Large intestine (tissue), 3 donors: Measurements from ENCODE around the gene NCAPH2. TPM values are rescaled to one million over a fixed set of nuclear protein-coding genes. Genes with fewer than 3 reads are reported as not detected.
"Not testable (repeated sequence)": the region's sequence is repeated elsewhere in the genome, so short reads cannot be mapped to it uniquely, and the experiment has no call there.

ENCODE experiments used
- DNase-seq, 2 donors: peaks; one replicate each; pipeline versions ENCODE4 v3.0.0 to v3.0.0-alpha.2; 2013
- H3K27ac ChIP-seq: one replicate; pipeline ENCODE4 v1.5.1; 2013; ENCODE audit warnings: low read length
- H3K27me3 ChIP-seq: 2 replicates; pipeline ENCODE4 v1.6.1; 2013; ENCODE audit warnings: low read length; ENCODE audit not compliant: control insufficient read depth, insufficient read depth
- H3K36me3 ChIP-seq: 2 replicates; pipeline ENCODE4 v1.6.1; 2013; ENCODE audit warnings: low read length; ENCODE audit not compliant: control insufficient read depth, insufficient read depth
- H3K4me1 ChIP-seq: one replicate; pipeline ENCODE4 v1.6.1; 2013; ENCODE audit warnings: low read length; ENCODE audit not compliant: control insufficient read depth, insufficient read depth
- H3K4me3 ChIP-seq: one replicate; pipeline ENCODE4 v1.5.1; 2013; ENCODE audit warnings: low read length
- H3K9me3 ChIP-seq: one replicate; pipeline ENCODE4 v1.6.1; 2013; ENCODE audit warnings: mild to moderate bottlenecking, low read depth, low read length, moderate library complexity; ENCODE audit not compliant: control insufficient read depth
- WGBS: methylation state at CpG from one replicate; pipeline ENCODE4 v1.1.5; 2013; ENCODE audit warnings: low lambda C conversion rate; ENCODE audit not compliant: insufficient coverage; 5-methylcytosine and 5-hydroxymethylcytosine counted together
- polyA plus RNA-seq: library from polyadenylated mRNA; unstranded; fragments of 120-200 nt; gene quantifications from one replicate; pipeline ENCODE4 v1.2.1, GENCODE V29; 2013

NCAPH2 gene
- polyA plus RNA-seq, 1 donor: 31.2 TPM

DNA sequence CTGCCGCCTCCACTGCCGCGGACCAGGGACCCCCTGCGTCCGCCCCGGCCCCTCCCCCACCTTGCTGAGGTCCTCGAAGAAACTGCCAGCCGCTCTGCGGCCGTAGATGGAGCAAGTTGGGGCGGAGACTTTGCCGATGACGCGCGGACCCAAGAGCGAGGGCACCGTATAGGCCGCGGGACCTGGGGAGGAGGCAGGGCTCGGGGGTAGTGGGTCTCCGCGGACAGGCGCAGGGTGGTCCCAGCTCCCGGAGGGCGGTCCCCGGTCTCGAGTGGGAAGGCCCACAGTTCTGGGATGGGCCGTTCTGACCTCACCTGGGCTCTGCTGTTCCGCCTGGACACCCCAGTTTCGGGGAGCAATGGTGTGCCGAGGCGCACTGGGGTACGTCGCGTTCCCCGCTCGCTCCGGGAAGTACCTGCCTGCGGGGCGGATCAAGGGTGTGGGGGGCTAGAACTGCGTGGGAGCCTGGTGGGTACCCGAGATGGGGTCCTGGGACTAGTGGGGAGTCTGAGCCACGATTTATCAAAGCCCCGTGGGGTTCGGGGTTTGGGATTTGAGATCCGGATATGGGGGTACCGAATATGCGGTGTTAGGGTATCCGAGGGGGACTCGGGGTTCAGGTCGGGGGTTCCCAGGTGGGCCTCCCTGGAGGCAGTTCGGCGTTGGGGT is 23.0 kb downstream of the NCAPH2 start:
- Histone ChIP-seq H3K27ac (peak overlapping the region; percentile 94), H3K9me3 (peaks cover 16% of the 10 kb centered on the region), H3K36me3 (no peaks in the 10 kb centered on the region), H3K27me3 (peaks cover 45% of the 10 kb centered on the region), H3K4me1 (peaks cover 32% of the 10 kb centered on the region), H3K4me3 (peak overlapping the region; percentile 60)
- DNase-seq: peak; percentile 76 to 90
- no CpG with 5 or more reads among the region's 53 CpGs for WGBS

DNA sequence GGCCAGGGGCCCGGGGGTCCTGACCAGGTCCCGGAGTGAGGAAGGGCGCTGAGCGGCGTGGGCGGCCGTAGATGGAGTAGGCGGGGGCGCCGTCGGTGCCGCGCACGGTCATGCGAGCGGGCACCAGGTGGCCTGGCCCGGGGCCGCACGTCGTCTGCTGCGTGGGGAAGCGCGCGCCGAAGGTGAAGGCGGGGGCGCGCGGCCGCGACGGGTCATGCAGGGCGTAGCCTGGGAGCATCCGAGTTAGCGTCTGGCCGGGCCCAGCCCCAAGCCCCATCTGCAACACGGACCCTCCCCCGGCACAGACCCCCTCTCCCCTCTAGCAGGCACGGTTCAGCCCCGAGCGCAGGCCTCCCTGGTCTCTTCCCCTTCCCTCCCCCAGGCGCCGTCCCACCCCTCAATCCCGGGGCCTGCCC is 23.5 kb downstream of the NCAPH2 start:
- peaks cover 45% of the 10 kb centered on the region for H3K27me3 ChIP-seq
- H3K4me3 ChIP-seq: peak overlapping the region; percentile 60
- H3K36me3 ChIP-seq: no peaks in the 10 kb centered on the region
- peaks cover 16% of the 10 kb centered on the region for H3K9me3 ChIP-seq
- WGBS: no CpG with 5 or more reads among the region's 44 CpGs
- peak overlapping the region; percentile 94 for H3K27ac ChIP-seq
- H3K4me1 ChIP-seq: peaks cover 30% of the 10 kb centered on the region
- peak in 1 of 2 donors; percentile 69 for DNase-seq

DNA sequence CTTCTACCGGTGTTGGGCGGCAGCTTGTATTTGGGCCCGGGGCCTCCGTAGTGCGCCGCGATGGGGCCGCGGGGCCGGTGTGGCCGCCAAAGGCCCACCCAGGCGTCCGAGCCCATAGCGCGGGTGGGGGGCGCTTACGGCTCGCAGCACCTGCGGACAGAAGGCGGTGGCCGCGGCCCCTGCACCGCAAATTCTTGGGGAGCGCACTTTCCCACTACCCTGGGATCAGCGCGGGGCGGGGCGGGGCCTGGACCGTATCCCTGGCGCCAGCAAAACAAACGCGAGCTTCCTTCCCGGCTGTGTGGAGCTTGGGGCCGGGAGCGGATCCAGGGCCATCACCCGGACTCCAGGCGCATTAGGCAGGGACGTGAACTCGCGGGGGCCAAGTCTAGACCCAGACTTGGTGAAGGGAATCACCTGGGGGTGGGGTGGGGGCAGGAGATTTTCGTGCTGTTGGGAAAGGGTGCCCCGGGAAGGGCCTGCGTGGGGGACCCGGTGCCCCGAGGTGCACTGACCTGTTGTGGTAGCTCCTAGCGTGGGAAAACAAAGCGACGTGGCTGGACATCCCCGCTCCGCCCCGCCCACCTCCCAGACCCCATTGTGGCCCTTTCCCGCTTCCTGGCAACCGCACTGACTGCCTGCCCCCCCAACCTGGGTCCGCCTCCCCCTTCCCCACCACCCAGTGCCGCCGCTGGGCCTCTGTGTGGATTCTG is 24.1 kb downstream of the NCAPH2 start:
- Histone ChIP-seq H3K27me3 (peaks cover 45% of the 10 kb centered on the region), H3K9me3 (peaks cover 16% of the 10 kb centered on the region), H3K4me3 (peak overlapping the region; percentile 60), H3K4me1 (peaks cover 27% of the 10 kb centered on the region), H3K27ac (peak overlapping the region; percentile 42), H3K36me3 (no peaks in the 10 kb centered on the region)
- no CpG with 5 or more reads among the region's 56 CpGs for WGBS
- DNase-seq: peak in 1 of 2 donors; percentile 77

DNA sequence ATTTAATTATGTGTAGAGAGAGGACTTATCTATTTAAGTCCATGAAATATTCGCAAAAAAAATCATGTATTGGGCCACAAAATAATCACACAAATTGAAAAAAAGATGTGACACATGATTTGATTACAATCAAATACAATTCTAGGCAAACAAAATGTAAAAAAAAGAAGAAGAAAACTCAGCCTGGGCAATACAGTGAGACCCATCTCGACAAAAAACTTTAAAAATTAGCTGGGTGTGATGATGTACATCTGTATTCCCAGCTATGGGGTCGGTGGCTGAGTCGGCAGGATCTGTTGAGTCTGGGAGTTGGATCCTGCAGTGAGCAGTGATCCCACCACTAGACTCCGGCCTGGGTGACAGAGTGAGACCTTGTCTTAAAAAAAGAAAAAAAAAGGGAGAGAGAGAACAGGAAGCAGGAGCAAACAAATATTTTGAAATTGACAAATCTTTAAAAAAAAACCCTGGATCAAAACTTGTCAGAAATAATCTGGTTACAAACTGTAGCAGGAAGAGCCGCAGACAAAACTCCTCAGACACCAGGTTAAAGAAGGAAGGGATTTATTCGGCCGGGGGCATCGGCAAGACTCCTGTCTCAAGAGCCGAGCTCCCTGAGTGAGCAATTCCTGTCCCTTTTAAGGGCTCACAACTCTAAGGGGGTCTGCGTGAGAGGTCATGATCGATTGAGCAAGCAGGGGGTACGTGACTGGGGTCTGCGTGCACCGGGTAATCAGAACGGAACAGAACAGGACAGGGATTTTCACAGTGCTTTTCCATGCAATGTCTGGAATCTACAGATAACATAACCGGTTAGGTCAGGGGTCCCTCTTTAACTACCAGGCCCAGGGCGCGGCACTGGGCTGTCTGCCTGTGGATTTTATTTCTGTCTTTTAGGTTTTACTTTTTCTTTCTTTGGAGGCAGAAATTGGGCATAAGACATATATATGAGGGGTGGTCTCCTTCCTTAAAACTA is 25.1 kb downstream of the NCAPH2 start:
- Histone ChIP-seq H3K9me3 (peaks cover 16% of the 10 kb centered on the region), H3K27me3 (peaks cover 45% of the 10 kb centered on the region), H3K36me3 (no peaks in the 10 kb centered on the region), H3K27ac (no peak overlapping the region), H3K4me1 (peaks cover 27% of the 10 kb centered on the region), H3K4me3 (no peak overlapping the region)
- DNase-seq: no peak
- WGBS: 57% methylated on average over 3 of the region's 19 CpGs

DNA sequence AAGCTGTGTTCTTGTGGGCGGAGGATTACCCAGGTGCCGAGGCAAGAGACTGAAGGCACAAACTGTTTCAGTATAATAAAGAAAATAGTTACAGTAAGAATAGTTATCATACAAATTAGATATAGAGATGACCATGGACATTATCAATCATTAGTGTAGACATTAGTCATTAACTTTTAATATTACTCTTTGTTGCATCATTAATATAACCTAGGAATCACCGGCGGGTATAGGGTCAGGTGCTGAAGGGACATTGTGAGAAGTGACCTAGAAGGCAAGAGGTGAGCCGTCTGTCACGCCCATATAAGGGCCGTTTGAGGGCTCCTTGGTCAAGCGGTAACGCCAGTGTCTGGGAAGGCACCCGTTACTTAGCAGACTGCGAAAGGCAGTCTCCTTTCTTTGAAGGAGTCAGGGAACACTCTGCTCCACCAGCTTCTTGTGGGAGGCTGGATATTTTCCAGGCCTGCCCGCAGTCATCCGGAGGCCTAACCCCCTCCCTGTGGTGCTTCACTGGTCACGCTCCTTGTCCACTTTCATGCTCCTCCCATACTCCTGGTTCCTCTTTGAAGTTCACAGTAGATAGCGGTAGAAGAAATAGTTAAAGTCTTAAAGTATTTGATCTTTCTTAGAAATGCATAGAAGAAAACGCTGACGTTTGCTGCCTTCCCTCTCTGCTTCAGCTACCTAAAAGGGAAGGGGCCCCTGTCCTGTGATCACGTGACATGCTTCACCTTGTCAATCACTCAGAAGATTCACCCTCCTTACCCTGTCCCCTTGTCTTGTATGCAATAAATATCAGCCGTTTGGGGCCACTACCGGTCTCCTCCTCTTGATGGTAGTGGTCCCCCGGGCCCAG is 26.1 kb downstream of the NCAPH2 start:
- Histone ChIP-seq H3K9me3 (peaks cover 14% of the 10 kb centered on the region), H3K4me1 (peaks cover 32% of the 10 kb centered on the region), H3K27me3 (peaks cover 45% of the 10 kb centered on the region)
- H3K27ac ChIP-seq, H3K36me3 ChIP-seq, H3K4me3 ChIP-seq, DNase-seq: not testable (repeated sequence)
- WGBS: 67% methylated on average over 3 of the region's 21 CpGs

DNA sequence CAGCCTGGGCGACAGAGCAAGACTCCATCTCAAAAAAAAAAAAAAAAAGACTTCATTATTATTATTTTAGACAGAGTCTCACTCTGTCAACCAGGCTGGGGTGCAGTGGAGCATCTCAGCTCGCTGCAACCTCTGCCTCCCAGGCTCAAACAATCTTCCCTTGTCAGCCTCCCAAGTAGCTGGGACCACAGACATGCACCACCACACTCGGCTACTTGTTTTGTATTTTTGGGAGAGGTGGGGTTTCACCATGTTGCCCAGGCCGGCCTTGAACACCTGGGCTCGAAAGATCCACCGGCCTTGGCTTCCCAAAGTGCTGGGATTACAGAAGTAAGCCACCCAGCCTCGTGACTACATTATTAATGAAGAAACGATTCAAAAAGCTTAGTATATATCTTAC is 27.1 kb downstream of the NCAPH2 start:
- Histone ChIP-seq H3K27me3 (peaks cover 38% of the 10 kb centered on the region), H3K36me3 (no peaks in the 10 kb centered on the region), H3K4me1 (peaks cover 35% of the 10 kb centered on the region), H3K4me3 (no peak overlapping the region), H3K9me3 (peaks cover 8% of the 10 kb centered on the region), H3K27ac (no peak overlapping the region)
- DNase-seq: no peak
- 94% methylated on average over 2 of the region's 8 CpGs for WGBS

DNA sequence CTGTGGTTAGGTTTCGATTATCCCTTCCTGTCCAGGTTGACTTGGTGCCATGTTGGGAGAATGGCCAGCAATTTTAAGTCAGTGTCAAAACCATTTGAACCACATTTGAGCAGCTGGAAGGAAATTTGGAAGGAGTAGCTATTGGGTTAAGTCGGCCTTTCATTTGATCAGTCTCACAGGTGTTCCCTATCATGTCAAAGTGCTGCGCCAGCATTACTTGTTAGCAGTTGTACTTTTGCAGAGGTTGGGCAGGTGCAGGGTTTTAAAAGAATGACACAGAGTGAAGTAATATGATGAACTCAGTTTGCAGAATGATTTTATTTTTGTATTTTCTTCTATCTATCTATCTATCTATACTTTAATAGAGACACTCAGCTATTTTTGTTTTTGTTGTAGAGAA is 28.2 kb downstream of the NCAPH2 start:
- H3K27me3 ChIP-seq: peaks cover 27% of the 10 kb centered on the region
- no peaks in the 10 kb centered on the region for H3K36me3 ChIP-seq
- no CpG with 5 or more reads among the region's 3 CpGs for WGBS
- no peak overlapping the region for H3K27ac ChIP-seq
- peaks cover 26% of the 10 kb centered on the region for H3K4me1 ChIP-seq
- no peaks in the 10 kb centered on the region for H3K9me3 ChIP-seq
- no peak overlapping the region for H3K4me3 ChIP-seq
- no peak for DNase-seq

DNA sequence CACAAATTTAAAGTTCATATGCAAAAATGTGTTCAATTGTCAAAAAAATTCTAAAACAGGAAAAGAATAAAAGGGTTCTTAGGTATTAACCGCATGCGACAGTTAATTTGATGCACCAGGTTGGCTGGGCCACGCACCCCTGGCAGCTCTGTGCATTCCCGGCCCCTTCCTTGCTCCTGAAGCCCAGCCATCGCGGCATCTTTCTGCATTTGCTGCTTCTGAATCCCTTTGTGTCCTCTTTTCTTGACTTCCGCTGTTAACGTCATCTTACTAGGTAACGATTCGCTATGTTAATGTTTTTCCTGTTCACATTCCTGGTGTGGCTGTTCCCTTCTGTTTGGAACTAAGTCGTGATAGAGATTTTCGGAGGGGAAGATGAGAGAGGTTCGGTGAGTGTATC is 29.7 kb downstream of the NCAPH2 start:
- no peak for DNase-seq
- no CpG with 5 or more reads among the region's 13 CpGs for WGBS
- no peaks in the 10 kb centered on the region for H3K36me3 ChIP-seq
- H3K4me3 ChIP-seq: no peak overlapping the region
- H3K27me3 ChIP-seq: peaks cover 13% of the 10 kb centered on the region
- H3K9me3 ChIP-seq: no peaks in the 10 kb centered on the region
- H3K27ac ChIP-seq: no peak overlapping the region
- H3K4me1 ChIP-seq: peaks cover 14% of the 10 kb centered on the region

DNA sequence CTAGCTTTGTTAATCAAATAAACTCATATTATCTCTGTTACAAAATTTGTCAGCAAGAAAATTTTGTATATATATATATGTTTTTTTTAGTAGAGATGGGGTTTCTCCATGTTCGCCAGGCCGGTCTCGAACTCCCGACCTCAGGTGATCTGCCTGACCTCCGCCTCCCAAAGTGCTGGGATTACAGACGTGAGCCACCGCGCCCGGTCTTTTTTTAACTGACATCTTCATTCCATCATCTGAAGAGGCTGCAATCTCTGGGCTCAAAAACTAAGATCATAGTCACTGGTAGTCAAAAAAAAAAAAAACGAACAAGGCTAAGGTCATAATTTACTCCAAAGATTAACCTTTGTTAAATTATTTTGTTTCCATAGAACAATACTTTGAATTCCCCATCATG is 32.4 kb downstream of the NCAPH2 start:
- WGBS: no CpG with 5 or more reads among the region's 10 CpGs
- no peak overlapping the region for H3K4me3 ChIP-seq
- H3K27ac ChIP-seq: peak overlapping the region; percentile 73
- peaks cover 19% of the 10 kb centered on the region for H3K27me3 ChIP-seq
- H3K36me3 ChIP-seq: no peaks in the 10 kb centered on the region
- H3K9me3 ChIP-seq: no peaks in the 10 kb centered on the region
- DNase-seq: no peak
- peaks cover 14% of the 10 kb centered on the region for H3K4me1 ChIP-seq
